Measurements from ENCODE around the gene PCED1B.
"Not testable (repeated sequence)": the region's sequence is repeated elsewhere in the genome, so short reads cannot be mapped to it uniquely, and the experiment has no call there.

The PCED1B gene

DNA sequence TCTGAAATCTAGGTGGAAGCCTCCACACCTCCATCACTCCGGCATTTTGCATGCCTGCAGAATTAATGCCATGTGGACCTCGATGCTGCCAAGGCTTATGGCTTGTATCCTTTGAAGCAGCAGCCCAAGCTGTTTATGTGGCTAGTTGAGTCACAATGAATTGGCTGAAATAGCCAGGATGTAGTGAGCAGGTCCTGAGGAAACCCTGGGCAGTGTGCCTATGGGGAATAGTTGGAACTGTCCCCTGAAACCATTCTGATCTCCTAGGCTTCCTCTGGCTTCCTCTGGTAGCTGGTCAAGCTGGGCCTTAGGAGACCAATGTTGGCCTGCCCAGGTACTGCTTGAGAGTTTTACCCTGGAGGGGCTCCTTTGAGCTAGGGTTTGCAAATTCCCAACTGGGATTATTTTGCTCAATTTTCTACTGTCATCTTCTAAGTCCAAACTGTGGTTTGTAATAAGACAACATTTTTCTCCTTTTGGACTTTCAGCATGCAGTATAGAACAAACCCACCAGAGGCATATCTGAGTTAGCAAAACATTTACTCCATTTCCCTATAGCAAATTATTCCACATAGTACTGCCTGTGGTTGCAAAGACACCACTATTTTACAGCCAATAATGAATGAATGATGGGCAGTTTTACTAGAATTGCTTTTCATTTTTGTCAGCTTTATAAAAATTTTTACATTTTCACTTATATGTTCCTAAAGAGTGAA lies 85.5 kb downstream of the PCED1B start:
- no peak for DNase-seq (ENCODE audit: low spot score)

DNA sequence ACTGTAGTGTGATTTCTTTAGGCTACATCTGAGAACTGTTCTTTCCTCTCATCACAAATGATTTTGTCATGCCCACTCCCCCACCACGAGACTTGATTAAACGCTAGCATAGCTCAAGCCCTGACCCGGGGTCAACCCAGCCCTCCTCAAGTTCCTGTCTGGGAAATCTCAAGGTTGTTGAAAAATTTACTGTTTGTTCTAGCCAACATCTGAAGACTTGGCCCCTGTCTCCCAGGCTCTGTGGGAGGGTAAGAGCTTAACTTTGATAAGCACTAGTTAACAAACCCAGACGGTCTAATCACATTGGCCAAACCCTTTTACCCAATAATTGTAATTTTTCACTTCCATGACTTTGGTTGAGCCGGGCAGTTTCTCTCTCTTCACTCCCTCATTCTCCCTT lies 86.5 kb downstream of the PCED1B start:
- no peak for DNase-seq (ENCODE audit: low spot score)

DNA sequence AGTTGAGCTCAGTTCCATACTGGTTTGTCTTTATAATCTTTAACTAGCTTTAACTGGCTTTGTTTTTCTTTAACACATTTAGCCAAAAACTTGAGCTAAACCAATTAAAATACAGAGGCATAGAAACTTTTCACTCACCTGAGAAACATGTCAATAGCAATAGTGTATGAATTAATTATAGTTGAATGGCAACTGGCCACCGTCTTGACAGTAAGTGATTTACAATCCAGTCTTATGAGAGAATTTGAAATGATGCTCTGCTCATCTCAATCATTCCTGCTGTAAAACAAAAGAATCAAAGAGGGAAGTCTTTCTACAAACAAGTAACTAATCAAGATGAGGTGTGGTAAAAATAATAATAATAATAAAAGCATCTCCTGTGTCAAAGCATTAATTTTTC lies 86.9 kb downstream of the PCED1B start:
- DNase-seq (ENCODE audit: low spot score): no peak

DNA sequence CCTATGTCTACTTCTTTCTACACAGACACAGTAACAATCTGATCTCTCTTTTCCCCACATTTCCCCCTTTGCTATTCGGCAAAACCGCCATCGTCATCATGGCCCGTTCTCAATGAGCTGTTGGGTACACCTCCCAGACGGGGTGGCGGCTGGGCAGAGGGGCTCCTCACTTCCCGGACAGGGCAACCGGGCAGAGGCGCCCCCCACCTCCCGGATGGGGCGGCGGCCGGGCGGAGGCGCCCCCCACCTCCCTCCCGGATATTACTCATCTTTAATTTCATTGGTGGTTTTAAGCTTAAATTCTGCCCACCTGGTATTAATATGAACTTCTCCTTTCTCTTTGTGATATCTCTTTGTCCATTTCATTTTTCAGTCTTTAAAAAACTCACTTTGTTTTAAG lies 90.9 kb downstream of the PCED1B start:
- not testable (repeated sequence) for DNase-seq (ENCODE audit: low spot score)

DNA sequence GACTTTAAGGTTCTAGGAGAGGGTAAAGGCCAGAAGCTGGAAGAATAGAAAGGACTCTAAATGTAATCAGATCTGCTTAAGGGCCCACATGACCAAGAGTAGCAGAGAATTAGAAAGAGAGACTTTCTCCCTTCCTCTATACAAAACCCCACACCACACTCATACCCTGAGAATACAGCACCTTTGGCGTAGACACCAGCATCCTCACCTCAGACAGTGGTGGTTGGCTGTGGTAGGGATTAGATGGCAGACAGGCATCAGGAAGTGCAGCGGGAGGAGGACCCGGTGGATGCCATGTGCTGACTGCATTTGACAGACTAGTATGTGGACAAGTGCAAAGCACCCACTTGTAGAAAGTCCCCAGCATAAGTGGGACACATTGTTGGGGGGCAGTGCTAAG lies 98.6 kb downstream of the PCED1B start:
- DNase-seq (ENCODE audit: low spot score): no peak

DNA sequence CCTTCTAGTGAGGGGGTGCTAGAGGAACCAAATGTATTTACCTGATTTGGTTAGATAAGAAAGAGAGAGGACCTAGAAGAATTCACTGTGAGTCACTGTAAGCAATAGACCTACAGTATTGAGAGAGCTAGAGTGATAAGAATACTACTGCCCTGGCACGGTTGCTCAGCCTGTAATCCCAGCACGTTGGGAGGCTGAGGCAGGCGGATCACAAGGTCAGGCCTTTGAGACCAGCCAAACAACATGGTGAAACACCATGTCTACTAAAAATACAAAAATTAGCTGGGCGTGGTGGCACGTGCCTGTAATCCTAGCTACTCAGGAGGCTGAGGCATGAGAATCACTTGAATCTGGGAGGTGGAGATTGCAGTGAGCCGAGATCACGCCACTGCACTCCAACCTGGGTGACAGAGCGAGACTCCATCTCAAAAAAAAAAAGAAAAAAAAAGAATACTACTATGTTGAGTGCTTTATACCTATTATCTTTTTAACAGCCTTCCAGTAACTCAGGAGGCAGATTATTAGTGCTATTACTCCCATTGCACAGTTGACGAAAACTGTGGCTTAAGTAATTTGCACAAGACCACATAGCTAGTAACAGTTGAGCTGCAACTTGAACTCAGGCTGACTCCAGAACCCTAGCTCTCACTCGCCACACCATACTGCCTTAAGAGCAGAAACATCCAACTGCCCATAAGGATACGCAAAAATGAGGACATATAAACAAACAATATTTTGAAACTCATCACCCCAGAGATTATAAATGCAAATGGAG lies 102.9 kb downstream of the PCED1B start:
- not testable (repeated sequence) for DNase-seq (ENCODE audit: low spot score)

DNA sequence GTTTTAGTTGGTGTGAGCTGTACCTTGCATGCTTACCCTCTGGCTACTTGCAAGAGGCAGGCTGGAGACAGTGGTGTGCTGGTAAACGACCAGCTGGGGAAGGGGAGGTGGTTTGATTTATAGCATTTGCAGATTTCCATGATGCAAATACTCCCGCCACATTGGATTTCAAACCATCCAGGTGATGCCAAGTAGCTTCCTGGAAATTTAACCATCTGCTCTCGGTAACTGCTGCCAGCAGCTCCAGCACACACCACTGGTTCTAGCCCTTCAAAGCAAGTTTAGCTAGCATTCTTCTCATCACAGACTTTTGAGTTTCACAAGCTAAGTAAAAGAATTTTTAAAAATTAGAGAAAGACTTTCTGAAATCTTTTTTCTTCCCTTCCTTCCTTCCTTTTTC lies 104.8 kb downstream of the PCED1B start:
- DNase-seq (ENCODE audit: low spot score): no peak

DNA sequence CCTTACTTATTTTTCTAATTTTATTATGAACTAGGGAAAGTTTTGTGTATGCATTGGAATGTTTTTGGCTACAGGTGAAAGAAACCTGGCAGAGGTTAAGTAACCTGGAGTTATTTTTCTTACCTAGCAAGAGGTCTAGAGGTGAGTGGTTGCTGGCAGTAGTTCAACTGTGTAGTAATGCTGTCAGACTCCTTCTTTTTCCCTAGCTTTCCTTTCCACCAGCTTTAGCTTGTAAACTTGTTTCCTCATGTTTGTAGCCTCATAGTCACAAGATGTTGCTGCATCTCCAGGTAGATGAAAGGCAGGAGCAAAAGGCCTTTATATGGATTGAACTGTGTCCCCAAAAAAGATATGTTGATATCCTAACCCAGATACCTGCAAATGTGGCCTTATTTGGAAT lies 105.4 kb downstream of the PCED1B start:
- DNase-seq (ENCODE audit: low spot score): no peak

DNA sequence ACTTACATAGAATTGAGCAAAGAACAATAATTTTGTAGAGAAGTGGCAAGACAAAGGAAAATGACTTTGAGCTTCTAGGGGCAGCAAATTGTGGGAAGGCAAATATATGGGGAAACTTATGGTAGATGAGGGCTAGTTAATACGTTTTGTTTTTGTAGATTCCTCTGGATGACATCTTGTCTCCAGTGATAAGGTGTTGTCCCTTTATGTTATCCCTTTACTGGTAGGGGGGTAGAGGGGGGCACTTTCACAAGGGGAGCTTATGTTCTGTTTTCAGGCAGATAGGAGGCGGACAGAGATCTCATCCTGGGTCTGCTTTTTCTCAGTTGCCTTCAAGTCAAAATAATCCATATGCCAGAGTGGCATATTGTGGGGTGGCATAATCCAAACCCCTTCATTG lies 106.8 kb downstream of the PCED1B start:
- DNase-seq (ENCODE audit: low spot score): no peak

DNA sequence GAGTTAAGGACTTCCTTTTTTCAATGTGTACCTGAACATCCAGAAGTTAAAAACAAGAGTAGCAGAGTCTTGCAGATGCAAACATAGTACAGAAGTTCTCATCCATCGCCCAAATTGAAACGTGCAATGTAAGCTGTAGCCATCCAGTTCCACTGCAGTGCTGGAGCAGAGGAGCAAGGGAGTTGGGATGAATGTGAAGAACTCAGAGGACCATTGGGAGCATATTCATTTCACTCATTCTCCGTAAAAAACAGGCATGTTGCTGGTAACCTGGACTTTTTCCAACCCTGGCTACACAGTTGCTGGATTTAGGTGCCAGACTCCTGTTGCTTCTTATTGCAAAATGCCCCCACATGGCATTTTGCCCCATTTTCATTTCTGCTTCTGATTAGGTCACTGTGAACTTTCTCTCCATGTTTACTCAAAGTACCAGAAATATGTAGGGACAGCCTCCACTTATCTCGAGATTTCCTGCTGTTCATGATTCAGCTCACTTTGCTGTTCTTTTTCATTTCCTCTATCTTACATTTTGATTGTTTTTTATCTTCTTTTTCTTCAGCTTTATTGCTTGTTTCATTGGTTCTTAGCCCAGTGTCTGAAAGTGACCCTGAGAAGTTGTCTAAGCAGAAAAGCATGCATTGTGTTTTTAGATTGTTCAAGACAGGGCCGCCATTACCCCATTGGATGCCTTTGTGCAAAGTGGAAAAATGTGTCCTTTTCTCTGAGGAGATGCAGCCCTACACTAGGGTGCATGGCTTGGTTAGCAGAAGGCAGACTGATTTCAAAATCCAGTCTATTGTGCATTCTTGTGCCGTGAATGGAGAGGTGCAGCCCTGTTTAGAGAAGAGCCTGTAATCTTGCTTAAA lies 109.4 kb downstream of the PCED1B start:
- DNase-seq (ENCODE audit: low spot score): no peak

DNA sequence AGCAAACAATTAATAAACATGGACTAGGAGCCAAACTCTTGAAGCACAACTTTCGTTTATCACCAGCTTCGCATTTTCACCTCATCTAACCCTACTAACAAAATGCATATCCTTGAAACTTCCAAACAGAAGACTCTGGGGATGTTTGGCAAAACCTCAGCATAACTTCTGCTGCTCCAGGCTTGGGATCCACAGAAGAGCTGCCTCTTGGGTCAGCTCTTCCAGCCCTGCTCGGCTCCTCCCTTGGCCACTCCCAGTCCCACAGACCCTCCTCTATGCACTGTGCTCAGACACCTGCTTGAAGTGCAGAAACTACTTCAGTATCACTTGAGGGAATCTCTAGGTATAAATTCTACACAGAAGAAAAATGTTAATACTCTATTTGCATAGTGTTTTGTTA lies 110.3 kb downstream of the PCED1B start:
- DNase-seq (ENCODE audit: low spot score): no peak

DNA sequence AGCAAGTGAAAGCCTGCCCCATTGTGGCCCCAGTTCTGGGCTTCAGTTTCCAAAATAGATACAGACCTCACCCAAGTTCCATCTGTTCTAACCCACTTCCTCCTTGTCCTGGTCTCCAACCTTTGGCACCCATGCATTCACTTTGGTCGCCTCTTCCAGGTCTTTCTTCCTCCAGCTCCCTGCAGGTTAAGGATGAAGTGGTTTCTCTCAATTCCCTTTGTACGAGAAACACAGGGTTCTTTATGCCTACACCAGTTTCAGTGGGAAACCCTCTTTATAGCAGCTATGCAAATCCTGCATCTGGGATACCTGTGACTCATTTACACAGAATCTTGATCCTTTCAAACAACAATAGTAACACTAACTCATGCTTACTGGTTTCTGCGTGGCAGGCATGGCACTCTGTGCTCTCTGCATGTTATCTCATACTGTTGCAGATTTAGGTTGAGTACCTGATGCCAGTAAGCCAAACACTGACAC lies 110.9 kb downstream of the PCED1B start:
- DNase-seq (ENCODE audit: low spot score): no peak

DNA sequence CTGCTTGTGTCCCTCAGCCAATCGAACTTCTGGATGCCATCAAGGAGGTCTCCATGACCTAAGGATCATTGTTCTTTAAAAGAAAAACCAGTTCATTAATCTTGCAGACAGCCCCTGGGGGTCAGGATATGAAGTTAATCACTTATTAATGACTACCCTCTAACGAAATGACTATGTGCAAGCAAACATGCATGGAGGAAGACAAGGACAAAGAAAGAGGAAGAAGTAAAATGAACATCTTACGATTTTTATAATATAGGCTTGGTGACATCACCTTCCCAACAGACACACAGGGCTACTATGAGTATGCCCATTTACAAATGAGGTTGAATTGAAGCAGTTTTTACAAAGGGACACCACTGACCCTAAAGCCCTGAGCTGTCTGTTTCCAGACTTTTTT lies 111.5 kb downstream of the PCED1B start:
- DNase-seq (ENCODE audit: low spot score): no peak

DNA sequence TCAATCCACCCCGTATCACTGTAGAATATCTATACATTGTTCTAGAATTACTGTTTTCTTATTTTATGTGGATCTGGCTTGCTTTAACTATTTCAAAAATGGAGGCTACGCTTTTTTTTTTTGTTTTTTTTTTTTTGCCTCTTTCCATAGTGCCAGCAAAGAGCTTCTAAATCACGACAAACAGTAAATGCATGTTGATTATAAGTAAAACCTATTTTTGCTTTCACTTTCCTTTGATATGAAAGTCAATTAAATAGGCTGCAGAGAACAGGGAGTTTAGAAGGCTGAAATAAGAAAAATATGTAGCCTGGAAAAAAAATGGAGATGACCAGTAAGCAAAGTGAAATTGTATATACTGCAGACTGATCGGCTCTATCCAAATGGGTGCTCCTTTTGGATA lies 112.6 kb downstream of the PCED1B start:
- no peak for DNase-seq (ENCODE audit: low spot score)

DNA sequence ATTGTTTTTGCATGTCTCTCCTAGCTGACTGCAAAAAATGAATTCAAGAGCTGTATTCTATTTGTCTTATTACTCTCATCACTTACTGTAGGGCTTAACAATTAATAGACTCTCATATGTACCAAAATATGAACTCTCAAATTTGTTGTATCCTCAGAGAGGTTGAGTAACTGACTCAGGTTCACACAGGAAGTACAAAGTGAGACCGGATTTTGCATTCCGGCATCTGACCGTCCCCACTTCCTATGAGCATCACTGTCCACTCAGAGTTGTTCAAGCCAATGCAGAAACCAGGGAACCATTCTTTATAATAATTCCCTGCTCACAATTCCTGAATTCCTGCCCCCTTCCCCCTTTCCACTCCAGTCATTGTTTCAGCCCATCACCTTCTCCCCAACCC lies 113.6 kb downstream of the PCED1B start:
- DNase-seq (ENCODE audit: low spot score): no peak

DNA sequence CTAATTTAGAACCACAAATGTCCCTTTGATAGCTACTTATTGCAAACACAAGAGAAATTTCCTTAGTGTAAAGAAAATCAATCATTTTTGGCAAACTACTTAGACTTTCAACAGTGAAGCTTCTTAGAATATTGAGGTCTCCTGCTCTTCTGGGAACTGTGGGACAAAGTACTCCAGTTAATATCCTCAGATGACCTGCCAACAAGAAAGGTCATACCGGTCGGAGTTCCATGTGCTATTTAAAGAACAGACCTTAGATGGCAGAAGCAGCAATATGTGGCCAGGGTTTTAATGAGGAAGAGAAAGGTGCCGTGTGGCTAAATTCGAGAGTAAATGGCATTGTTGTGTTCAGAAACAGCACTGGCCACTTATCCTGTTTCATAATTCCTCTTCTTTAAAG lies 115.1 kb downstream of the PCED1B start:
- DNase-seq (ENCODE audit: low spot score): no peak

DNA sequence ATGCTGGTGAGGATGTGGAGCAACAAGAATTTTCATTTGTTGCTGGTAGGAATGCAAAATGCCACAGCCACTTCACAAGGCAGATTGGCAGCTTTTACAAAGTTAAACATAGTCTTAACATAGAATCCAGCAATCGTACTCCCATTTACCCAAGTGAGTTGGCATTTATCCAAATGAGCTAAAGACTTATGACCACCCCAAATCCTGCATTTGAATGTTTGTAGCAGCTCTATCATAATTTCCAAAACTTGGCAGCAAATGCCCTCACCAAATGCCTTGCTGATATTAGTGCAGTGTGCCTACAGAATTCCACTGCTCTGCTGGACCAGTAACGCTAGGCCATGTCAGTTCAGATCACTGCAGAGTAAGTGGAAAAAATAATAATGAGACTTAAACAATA lies 121.0 kb downstream of the PCED1B start:
- DNase-seq (ENCODE audit: low spot score): no peak

DNA sequence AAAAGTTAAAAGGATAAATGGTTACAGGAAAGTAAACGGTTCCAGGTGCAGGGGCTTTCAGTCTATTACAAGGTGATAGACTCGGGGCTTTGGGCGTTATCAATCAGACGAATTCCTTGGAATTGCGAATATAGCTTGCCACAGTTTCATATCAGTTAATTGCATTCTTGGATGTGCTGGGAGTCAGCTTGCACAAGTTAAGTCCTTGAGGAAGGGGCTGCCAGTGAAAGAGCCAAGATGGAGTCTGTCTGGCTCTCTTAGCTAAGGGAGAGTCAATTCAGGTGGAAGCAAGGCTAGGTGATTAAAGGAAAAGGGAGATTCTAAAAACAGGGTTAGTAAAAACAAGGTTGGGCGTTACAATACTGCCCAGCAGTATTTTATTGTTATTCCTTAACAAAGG lies 121.8 kb downstream of the PCED1B start:
- not testable (repeated sequence) for DNase-seq (ENCODE audit: low spot score)

DNA sequence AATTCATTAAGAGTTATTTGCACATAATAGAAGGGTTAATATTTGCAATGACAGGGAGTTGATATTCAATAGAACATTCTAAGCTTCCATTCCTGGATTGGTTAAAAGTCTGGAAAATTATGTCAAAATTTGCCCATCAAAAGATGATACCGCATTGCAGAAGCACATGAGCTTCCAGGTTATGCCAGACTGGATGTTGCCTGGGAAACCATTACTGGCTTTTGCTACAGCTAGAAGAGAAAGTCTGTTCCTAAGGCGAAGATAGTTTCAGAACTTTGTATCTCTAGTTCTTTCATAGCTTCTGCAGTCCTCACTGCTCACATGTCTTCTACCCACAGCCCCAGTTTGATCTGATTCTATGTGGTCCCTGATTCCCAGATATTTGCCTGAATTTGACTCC lies 122.8 kb downstream of the PCED1B start:
- no peak for DNase-seq (ENCODE audit: low spot score)

DNA sequence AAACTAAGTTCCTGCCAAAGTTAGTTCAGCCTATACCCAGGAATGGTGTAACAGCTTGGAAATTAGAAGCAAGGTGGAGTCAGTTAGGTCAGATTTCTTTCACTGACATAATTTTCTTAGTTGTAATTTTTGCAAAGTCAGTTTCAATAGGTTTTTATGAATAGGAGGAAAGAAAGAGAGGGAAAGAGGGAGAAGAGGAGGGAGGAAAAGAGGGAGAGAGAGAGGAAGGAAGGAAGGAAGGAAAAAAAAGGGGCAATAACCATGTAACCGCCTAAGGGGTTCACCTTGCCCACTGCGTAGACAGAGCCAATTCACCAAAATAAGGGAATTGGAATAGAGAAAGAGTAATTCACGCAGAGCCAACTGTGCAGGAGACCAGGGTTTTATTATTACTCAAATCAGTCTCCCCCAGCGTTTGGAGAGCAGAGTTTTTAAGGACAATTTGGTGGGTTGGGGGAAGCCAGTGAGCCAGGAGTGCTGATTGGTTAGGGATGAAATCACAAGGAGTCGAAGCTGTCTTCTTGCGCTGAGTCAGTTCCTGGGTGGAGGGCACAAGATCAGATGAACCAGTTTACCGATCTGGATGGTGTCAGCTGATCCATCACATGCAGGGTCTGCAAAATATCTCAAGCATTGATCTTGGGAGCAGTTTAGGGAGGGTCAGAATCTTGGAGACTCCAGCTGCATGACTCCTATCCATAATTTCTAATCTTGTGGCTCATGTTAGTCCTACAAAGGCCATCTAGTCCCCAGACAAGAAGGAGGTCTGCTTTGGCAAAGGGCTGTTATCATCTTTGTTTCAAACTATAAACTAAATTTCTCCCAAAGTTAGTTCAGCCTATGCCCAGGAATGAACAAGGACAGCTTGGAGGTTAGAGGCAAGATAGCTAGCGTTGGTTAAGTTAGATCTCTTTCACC lies 126.4 kb downstream of the PCED1B start:
- DNase-seq (ENCODE audit: low spot score): no peak
